Thymus (tissue), 11 donors: Measurements from ENCODE around the gene NKX1-1. TPM values are rescaled to one million over a fixed set of nuclear protein-coding genes. Genes with fewer than 3 reads are reported as not detected.

Experiments used
- DNase-seq, 9 donors: peaks; one replicate each; pipeline ENCODE4 v3.0.0-alpha.2; 2013; ENCODE audit warnings: low spot score in 9 of 9, low read depth in 6 of 9, missing footprints in 1 of 9
- H3K27ac ChIP-seq, 2 donors: one replicate each; pipeline ENCODE4 v1.5.1; 2013; ENCODE audit warnings: control low read depth in 1 of 2, low read depth in 1 of 2, low read length in 1 of 2, mild to moderate bottlenecking in 1 of 2, moderate library complexity in 1 of 2
- H3K27me3 ChIP-seq, 2 donors: one replicate each; pipeline ENCODE4 v1.5.1; 2013; ENCODE audit warnings: low read length in 1 of 2; ENCODE audit not compliant: control insufficient read depth in 2 of 2, insufficient read depth in 1 of 2
- H3K36me3 ChIP-seq, 2 donors: one replicate each; pipeline ENCODE4 v1.5.1; 2013; ENCODE audit warnings: low read length in 1 of 2, mild to moderate bottlenecking in 1 of 2, moderate library complexity in 1 of 2; ENCODE audit not compliant: control insufficient read depth in 2 of 2, insufficient read depth in 2 of 2
- H3K4me1 ChIP-seq, 2 donors: one replicate each; pipeline ENCODE4 v1.5.1; 2013; ENCODE audit warnings: low read length in 2 of 2; ENCODE audit not compliant: control insufficient read depth in 2 of 2, insufficient read depth in 2 of 2
- H3K4me3 ChIP-seq, 2 donors: one replicate each; pipeline ENCODE4 v1.5.1; 2013; ENCODE audit warnings: low read length in 2 of 2, control low read depth in 1 of 2, mild to moderate bottlenecking in 1 of 2
- H3K9me3 ChIP-seq, 2 donors: one replicate each; pipeline ENCODE4 v1.5.1; 2013; ENCODE audit warnings: low read length in 1 of 2, mild to moderate bottlenecking in 1 of 2; ENCODE audit not compliant: control insufficient read depth in 2 of 2, insufficient read depth in 1 of 2
- WGBS: extraction: QIAGEN DNeasy Blood & Tissue Kit; methylation state at CpG from one replicate; pipeline ENCODE4 v1.1.7; 2013; 5-methylcytosine and 5-hydroxymethylcytosine counted together
- polyA plus RNA-seq: library from polyadenylated mRNA; stranded (reverse); fragments of 200-250 nt; gene quantifications from one replicate; pipeline ENCODE4 v1.2.3, GENCODE V29; 2013
- total RNA-seq: library from RNA; stranded (reverse); fragments of 120-200 nt; gene quantifications from one replicate; pipeline ENCODE4 v1.2.4, GENCODE V29; 2013
- donor health status: healthy.

The NKX1-1 gene
- total and polyA plus RNA-seq, 2 donors: 0.05 TPM; not detected in 1

DNA sequence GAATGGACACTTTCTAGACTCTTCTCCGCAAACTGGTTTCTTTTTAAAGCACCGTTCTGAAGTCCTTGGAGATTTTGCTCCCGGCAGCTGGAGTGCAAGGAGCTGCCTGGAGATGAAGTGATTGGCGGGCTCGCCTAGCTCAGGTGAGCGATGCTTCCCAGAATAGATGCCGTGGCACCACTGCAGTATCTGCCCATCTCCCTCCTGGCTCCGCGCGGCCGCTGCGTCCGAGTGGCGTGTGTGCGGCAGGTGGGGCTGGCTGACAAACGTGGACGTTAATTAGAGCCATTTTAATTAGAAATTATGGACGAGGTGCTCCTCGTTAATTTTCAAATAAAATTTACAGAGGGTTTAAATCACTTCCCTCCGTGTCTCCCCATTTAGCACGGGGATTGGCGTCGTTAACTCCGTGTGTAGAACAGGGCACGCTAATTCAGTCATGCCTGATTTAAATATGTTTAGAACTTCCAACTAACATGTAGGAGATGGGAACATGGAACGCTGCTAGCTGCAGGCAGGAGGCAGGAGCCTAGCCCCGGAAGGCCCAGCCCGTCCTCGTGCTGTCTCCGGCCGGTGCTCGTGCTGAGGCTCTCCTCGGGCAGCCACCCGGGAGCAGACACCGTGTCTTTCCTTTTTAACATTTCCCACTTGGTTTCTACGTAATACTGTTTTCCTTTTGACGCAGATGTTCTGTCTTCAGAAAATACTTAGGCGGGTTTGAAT lies 47.7 kb downstream of the NKX1-1 start:
- Histone ChIP-seq H3K27me3 (no peaks in the 10 kb centered on the region), H3K9me3 (no peaks in the 10 kb centered on the region), H3K4me1 (no peaks in the 10 kb centered on the region), H3K36me3 (peaks cover 10 to 50% of the 10 kb centered on the region in 2 donors), H3K4me3 (no peak overlapping the region), H3K27ac (no peak overlapping the region)
- DNase-seq: no peak
- WGBS: 99% methylated on average over 38 of the region's 38 CpGs

DNA sequence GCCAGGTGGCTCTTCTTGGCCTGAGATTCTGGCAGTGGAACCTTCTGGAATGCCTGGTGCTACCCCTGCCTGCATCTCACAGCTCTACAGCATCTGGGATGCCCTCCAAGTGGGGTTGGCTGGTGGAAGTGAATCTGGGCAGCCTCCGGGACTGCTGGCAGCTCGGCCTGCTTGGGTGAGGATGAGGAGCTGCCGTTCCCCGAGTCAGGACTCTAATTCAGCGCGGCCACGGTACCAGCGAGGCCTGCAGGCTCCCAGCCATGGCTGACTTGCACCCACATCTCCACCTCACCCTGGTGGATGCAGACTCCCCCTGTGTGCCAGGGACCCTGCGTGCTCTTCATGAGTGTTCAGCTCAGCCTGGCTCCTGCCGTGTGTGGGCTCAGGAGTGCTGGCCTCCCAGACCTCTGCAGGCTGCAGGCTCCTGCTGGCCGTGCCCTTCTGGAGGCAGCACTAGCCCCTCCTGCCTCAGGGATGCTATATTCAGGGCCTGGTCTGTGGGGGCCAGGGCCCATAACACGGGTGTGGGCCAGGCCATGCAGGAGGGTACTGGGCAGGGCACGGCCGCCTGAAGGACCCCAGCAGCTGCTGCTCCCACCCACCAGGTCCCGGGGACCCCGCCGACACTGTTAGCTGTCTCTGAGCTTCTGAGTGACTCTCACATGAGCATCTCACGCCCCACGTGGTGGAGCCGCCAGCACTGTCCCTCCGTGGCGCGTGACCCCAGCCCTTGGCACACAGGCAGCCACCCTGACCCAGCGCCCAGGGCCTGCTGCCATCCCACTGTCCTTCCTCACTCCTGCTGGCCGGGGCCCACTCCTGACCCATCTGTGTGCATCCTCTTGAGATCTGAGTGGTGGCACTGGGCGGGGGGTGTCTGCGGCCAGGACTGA lies 48.6 kb downstream of the NKX1-1 start:
- no peak for DNase-seq
- Histone ChIP-seq H3K4me1 (no peaks in the 10 kb centered on the region), H3K9me3 (no peaks in the 10 kb centered on the region), H3K27me3 (no peaks in the 10 kb centered on the region), H3K27ac (no peak overlapping the region), H3K4me3 (no peak overlapping the region), H3K36me3 (peaks cover 17 to 56% of the 10 kb centered on the region in 2 donors)
- 98% methylated on average over 27 of the region's 27 CpGs for WGBS

DNA sequence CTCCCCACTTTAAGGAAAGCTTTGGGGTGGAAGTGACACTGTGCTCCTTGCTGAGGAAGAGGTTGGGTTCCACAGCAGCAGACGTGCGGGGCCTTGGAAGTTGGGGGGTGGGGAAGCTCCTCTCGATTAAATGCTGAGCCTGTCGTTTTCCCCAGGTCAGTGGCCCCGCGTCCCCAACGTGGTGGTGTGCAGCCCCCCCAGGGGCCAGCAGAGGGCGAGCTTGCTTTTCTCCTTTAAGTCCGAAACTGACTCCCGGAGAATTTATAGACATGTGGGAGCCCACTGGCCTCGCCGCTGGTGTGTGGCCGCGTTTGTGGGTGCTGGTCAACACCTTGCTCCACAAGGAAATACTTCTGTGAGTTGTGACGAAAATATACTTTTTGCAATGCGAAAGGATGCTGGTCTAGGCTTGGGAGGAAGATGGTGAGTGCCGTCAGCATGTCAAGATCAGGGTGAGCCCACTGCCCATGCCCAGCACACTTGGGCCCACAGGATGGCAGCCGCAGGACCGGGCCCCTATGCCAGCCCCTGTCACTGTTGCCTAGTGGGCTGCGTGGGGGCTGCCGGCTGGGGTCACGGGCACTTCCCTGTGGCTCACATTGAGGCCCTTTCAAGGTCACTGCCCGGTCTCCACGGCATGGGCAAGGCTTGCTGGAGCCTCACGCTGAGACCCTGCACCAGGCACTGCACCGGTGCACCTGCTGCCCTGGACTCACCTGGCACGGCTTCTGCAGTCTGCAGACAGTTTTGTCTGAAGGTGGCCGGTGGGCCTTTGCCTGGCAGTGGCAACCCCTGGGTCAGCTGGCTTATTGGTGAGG lies 49.9 kb downstream of the NKX1-1 start:
- H3K27ac ChIP-seq: no peak overlapping the region
- H3K4me3 ChIP-seq: no peak overlapping the region
- H3K9me3 ChIP-seq: no peaks in the 10 kb centered on the region
- 79% methylated on average over 28 of the region's 28 CpGs for WGBS
- DNase-seq: peak in 4 of 9 donors; percentile 18 to 47 (median 34)
- H3K4me1 ChIP-seq: peaks cover 0 to 3% of the 10 kb centered on the region in 2 donors
- H3K36me3 ChIP-seq: peaks cover 22 to 60% of the 10 kb centered on the region in 2 donors
- H3K27me3 ChIP-seq: no peaks in the 10 kb centered on the region

DNA sequence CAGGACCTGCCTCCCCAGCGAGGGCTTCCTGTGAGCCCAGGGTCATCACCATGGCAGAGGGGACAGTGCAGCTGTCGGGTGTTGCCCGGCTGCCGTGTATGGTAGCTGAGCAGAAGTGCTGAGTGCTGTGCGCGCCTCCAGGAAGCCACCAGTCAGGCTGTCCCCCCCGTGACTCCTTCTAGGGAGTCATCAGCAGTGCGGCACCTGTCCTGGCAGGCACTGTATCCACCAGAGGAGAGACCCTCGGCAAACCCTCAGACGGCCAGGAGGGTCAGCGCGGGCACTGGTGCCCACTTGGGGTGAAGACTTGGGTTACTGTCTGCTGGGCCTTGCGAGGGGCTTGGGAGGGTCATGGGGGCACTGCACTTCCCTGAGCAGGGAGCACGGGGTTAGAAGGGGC lies 50.9 kb downstream of the NKX1-1 start:
- H3K36me3 ChIP-seq: peaks cover 22 to 59% of the 10 kb centered on the region in 2 donors
- DNase-seq: no peak
- WGBS: 97% methylated on average over 14 of the region's 14 CpGs

DNA sequence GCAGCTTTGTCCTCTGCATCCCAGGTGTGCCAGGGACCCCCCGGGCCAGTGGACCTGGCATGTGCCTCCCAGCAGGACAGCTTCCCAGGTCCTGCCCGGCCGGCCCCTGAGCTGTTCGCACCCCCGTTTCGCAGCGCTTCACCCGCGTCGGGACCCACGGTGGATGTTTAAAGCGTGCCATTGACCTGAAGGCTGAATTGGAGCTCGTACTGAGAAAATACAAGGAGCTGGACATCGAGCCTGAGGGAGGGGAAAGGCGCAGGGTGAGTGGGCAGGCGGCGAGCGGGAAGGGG lies 51.3 kb downstream of the NKX1-1 start:
- no peak for DNase-seq

More for the DNA sequence above, 50.9 kb downstream of the NKX1-1 start:
- Histone ChIP-seq H3K27ac (no peak overlapping the region), H3K4me3 (no peak overlapping the region), H3K4me1 (peaks cover 0 to 4% of the 10 kb centered on the region in 2 donors), H3K27me3 (no peaks in the 10 kb centered on the region), H3K9me3 (no peaks in the 10 kb centered on the region)

DNA sequence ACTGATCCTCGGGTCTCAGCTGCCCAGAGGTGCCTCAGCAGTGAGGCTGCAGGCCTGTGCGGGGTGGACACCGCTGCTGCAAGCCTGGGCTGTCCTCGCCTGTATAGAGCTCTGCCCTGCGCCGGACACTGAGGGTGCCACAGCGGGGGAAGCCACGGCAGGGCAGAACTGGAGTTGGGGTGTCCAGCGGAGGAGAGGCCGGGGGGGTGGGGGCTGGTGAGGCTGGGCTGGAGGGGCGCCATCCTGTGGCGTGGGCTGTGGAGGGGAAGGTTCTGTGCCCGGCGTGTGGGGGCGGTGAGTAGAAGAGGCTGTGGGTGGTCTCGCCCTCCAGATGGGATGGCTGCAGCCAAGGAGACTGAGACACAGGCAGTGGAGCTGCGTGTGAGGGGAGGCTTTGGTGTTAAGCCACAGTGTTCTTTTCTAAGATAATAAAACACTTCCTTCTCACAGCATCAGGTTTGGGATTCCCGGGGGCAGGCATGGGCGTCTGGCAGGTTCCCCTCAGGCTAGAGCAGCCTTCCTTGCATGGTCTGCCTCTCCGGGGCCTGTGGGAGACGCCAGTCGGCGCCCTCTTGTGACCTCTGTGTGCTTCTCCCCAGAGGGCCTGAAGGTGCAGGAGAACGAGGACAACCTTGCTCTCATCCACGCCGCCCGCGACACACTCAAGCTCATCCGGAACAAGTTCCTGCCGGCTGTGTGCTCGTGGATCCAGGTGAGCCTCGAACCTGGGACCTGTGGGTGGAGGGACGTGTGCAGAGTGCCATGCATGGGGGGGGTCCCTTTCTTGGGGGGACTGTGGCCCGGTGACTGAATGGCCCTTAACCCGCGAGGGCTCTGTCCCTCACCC lies 51.9 kb downstream of the NKX1-1 start:
- Histone ChIP-seq H3K9me3 (no peaks in the 10 kb centered on the region), H3K27me3 (no peaks in the 10 kb centered on the region), H3K27ac (no peak overlapping the region), H3K36me3 (peaks cover 22 to 63% of the 10 kb centered on the region in 2 donors), H3K4me3 (no peak overlapping the region), H3K4me1 (peaks cover 0 to 8% of the 10 kb centered on the region in 2 donors)
- DNase-seq: no peak
- 97% methylated on average over 36 of the region's 36 CpGs for WGBS

More for the DNA sequence above, 51.3 kb downstream of the NKX1-1 start:
- Histone ChIP-seq H3K27ac (no peak overlapping the region), H3K4me1 (peaks cover 0 to 8% of the 10 kb centered on the region in 2 donors), H3K4me3 (no peak overlapping the region), H3K9me3 (no peaks in the 10 kb centered on the region), H3K27me3 (no peaks in the 10 kb centered on the region), H3K36me3 (peaks cover 22 to 61% of the 10 kb centered on the region in 2 donors)
- 99% methylated on average over 18 of the region's 18 CpGs for WGBS

DNA sequence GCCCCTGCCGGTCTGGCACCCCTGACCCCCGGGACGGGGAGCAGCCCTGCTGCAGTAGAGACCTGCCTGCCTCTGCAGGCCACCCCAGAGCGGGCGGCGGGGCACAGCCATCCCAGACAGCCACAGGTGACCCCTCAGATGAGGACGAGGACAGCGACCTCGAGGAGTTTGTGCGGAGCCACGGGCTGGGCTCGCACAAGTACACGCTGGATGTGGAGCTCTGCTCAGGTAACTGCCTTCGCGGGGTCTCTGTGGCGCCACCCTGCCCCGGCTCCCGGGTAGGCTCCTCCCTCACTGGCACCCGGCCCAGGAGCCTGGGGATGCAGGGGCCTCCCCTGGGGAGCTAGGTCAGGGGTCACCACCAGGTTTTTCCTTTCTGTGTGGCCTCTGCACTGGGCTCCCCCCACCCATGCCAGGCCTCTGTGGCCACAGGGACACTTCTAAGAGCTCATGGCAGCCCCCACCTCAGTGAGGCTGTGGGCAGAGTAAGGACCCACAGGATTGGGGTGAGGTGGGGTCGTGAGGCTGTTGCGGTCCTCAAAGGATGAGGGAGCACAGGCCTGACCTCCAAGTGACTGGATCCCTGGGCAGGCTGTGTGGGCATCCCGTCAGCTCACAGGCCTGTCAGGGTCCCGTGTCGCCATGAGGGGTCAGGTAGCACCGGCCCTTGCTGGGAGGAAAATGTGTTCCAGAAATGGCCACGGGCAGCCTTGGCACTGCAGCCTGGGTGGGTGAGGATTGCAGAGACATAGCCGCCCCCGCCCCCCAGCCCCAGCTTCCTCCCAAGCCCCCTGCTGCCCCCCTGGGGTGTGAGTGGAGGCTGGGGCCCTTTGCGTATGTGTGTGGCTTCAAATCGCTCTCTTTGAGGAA lies 52.8 kb downstream of the NKX1-1 start:
- H3K4me1 ChIP-seq: peaks cover 0 to 11% of the 10 kb centered on the region in 2 donors

More for the DNA sequence above, 52.8 kb downstream of the NKX1-1 start:
- Histone ChIP-seq H3K27me3 (no peaks in the 10 kb centered on the region), H3K36me3 (peaks cover 22 to 60% of the 10 kb centered on the region in 2 donors), H3K4me3 (no peak overlapping the region), H3K9me3 (no peaks in the 10 kb centered on the region), H3K27ac (no peak overlapping the region)
- DNase-seq: no peak
- WGBS: 96% methylated on average over 30 of the region's 30 CpGs
